ENCODE results near the gene ABCC8.

The ABCC8 gene

GRCh38 chr11:17406082-17406817 lies 70.4 kb downstream of the ABCC8 start:
- TF ChIP-seq CTCF (IDR thresholded peaks at IDR 0.05; ENCODE audit: low read depth, low read length): no peak
- H3K4me3 ChIP-seq (ENCODE audit: low read depth, low read length): no peak overlapping the region

GRCh38 chr11:17405232-17406005 lies 71.2 kb downstream of the ABCC8 start:
- 0 out of 2 replicates have a peak overlapping the region, but pooled peaks have one; percentile 8 for H3K4me3 ChIP-seq (ENCODE audit: low read depth, low read length)
- TF ChIP-seq CTCF (IDR thresholded peaks at IDR 0.05; ENCODE audit: low read depth, low read length): no peak

GRCh38 chr11:17403980-17404759 lies 72.5 kb downstream of the ABCC8 start:
- H3K4me3 ChIP-seq (ENCODE audit: low read depth, low read length): no peak overlapping the region
- TF ChIP-seq CTCF (IDR thresholded peaks at IDR 0.05; ENCODE audit: low read depth, low read length): no peak

- no peak for TF ChIP-seq CTCF (IDR thresholded peaks at IDR 0.05; ENCODE audit: low read depth, low read length)
Observed at GRCh38 chr11:17402486-17402885, 74.2 kb downstream of the ABCC8 start.

GRCh38 chr11:17401841-17402240 lies 74.8 kb downstream of the ABCC8 start:
- no peak overlapping the region for H3K4me3 ChIP-seq (ENCODE audit: low read depth, low read length)
- TF ChIP-seq CTCF (IDR thresholded peaks at IDR 0.05; ENCODE audit: low read depth, low read length): no peak

More at GRCh38 chr11:17402486-17402885, 74.2 kb downstream of the ABCC8 start:
- H3K4me3 ChIP-seq (ENCODE audit: low read depth, low read length): no peak overlapping the region

GRCh38 chr11:17401316-17401715 lies 75.3 kb downstream of the ABCC8 start:
- TF ChIP-seq CTCF (IDR thresholded peaks at IDR 0.05; ENCODE audit: low read depth, low read length): no peak
- H3K4me3 ChIP-seq (ENCODE audit: low read depth, low read length): no peak overlapping the region
